ENCODE results near the gene TENM3.

GRCh38 chr4:182289809-182290208, 46.6 kb downstream of the TENM3 start:
- TF ChIP-seq CTCF (IDR thresholded peaks at IDR 0.05; ENCODE audit: poor library complexity) (no peak), EZH2 (IDR thresholded peaks at IDR 0.05; ENCODE audit: borderline replicate concordance) (no peak)

All from hepatocyte (in vitro differentiated cells).